B cell (primary cell): ENCODE measurements around the gene EIF1AD. TPM values are rescaled to one million over a fixed set of nuclear protein-coding genes. Genes with fewer than 3 reads are reported as not detected.

Experiments
- ATAC-seq: fragments of 200-7000 bp; cut with Tn5 transposase; one replicate; pipeline ENCODE4 v1.10.0; 2021; ENCODE audit warnings: low read depth, mild to moderate bottlenecking, moderate number of reproducible peaks, moderate library complexity
- CTCF ChIA-PET: fragments of 350-600 bp; sonication (Branson Sonifier 250); formaldehyde crosslinking; loops from one replicate; lab custom pipeline; 2021; ENCODE audit warnings: antibody characterized with exemption, inconsistent platforms; lab: Charles Lee
- POLR2A ChIA-PET: fragments of 350-600 bp; sonication (Branson Sonifier 250); formaldehyde crosslinking; loops from one replicate; lab custom pipeline; 2021; ENCODE audit warnings: antibody characterized with exemption; lab: Charles Lee
- DNase-seq: peaks from one replicate; pipeline ENCODE4 v3.0.0; 2013
- H2AFZ ChIP-seq: 2 replicates; pipeline ENCODE4 v1.6.1; 2012; ENCODE audit warnings: mild to moderate bottlenecking, low read depth, low read length; ENCODE audit not compliant: insufficient read depth, poor library complexity, severe bottlenecking
- H3K27ac ChIP-seq, 2 donors: 1 replicate in 1 of 2; 2 replicates in 1 of 2; pipeline ENCODE4 v1.5.1; 2012 to 2013; ENCODE audit warnings: low read length in 2 of 2, mild to moderate bottlenecking in 2 of 2, moderate library complexity in 1 of 2
- H3K27me3 ChIP-seq, 4 experiments: fragments of 200-600 bp in 1 of 4; sonication (generic) in 1 of 4; replicated peaks in 1 of 4; 1 replicate in 2 of 4; 2 replicates in 2 of 4; pipeline versions ENCODE4 v1.6.1 to v1.7.0; 2013 to 2016; ENCODE audit warnings: low read length in 3 of 4, mild to moderate bottlenecking in 2 of 4, mixed read lengths in 1 of 4, moderate library complexity in 1 of 4; ENCODE audit not compliant: insufficient read depth in 4 of 4, control insufficient read depth in 3 of 4; ENCODE audit errors: control extremely low read depth in 1 of 4
- H3K36me3 ChIP-seq, 2 experiments: replicated peaks in 1 of 2; 1 replicate in 1 of 2; 2 replicates in 1 of 2; pipeline versions ENCODE4 v1.6.1 to v1.7.1; 2013; ENCODE audit warnings: low read length in 1 of 2; ENCODE audit not compliant: insufficient read depth in 2 of 2, control insufficient read depth in 1 of 2; ENCODE audit errors: control extremely low read depth in 1 of 2, extremely low read depth in 1 of 2
- H3K4me1 ChIP-seq, 2 donors: fragments of 200-600 bp in 1 of 2; sonication (generic) in 1 of 2; 1 replicate in 1 of 2; 2 replicates in 1 of 2; pipeline versions ENCODE4 v1.5.1 to v1.6.1; 2013 to 2017; ENCODE audit warnings: low read length in 2 of 2; ENCODE audit not compliant: control insufficient read depth in 2 of 2, insufficient read depth in 2 of 2
- H3K4me2 ChIP-seq: replicated peaks from 2 replicates; pipeline ENCODE3; 2012; ENCODE audit warnings: mild to moderate bottlenecking, low read depth, low read length; ENCODE audit not compliant: poor library complexity, severe bottlenecking
- H3K4me3 ChIP-seq, 5 experiments: fragments of 200-600 bp in 1 of 5; sonication (generic) in 1 of 5; 1 replicate in 3 of 5; 2 replicates in 2 of 5; pipeline versions ENCODE4 v1.5.1 to v1.7.0; 2011 to 2016; ENCODE audit warnings: low read length in 4 of 5, mild to moderate bottlenecking in 4 of 5, low read depth in 2 of 5, control low read depth in 1 of 5, moderate library complexity in 1 of 5; ENCODE audit not compliant: insufficient read depth in 1 of 5; ENCODE audit errors: control extremely low read depth in 1 of 5, extremely low read depth in 1 of 5
- H3K79me2 ChIP-seq: fragments of 200-600 bp; sonication (generic); one replicate; pipeline ENCODE4 v1.6.0; 2016; ENCODE audit warnings: low read length; ENCODE audit not compliant: control insufficient read depth, insufficient read depth
- H3K9ac ChIP-seq: fragments of 200-600 bp; sonication (generic); 2 replicates; pipeline ENCODE4 v1.6.1; 2017; ENCODE audit warnings: mild to moderate bottlenecking, low read length, moderate library complexity
- H3K9me3 ChIP-seq, 3 donors: one replicate each; pipeline versions ENCODE4 v1.6.1 to v1.7.1; 2013; ENCODE audit warnings: low read length in 2 of 3; ENCODE audit not compliant: control insufficient read depth in 2 of 3, insufficient read depth in 1 of 3; ENCODE audit errors: control extremely low read depth in 1 of 3
- H4K20me1 ChIP-seq: 2 replicates; pipeline ENCODE4 v1.6.0; 2012; ENCODE audit warnings: mild to moderate bottlenecking, low read length; ENCODE audit not compliant: insufficient read depth, control insufficient read depth, poor library complexity, severe bottlenecking
- H3K27ac Mint-ChIP-seq: one replicate; pipeline ENCODE4 v1.8.0; 2021; ENCODE audit warnings: mixed read lengths
- H3K27me3 Mint-ChIP-seq: one replicate; pipeline ENCODE4 v1.8.0; 2021; ENCODE audit warnings: mixed read lengths
- H3K4me1 Mint-ChIP-seq: one replicate; pipeline ENCODE4 v1.8.0; 2021; ENCODE audit warnings: mixed read lengths
- H3K4me3 Mint-ChIP-seq: one replicate; pipeline ENCODE4 v1.8.0; 2021; ENCODE audit warnings: mixed read lengths
- H3K9me3 Mint-ChIP-seq: one replicate; pipeline ENCODE4 v1.8.0; 2022; ENCODE audit warnings: mixed read lengths; ENCODE audit not compliant: insufficient read depth
- EZH2 ChIP-seq: IDR thresholded peaks from 2 replicates; pipeline ENCODE4 v1.6.1; 2012; ENCODE audit warnings: borderline replicate concordance, low read depth, mild to moderate bottlenecking, moderate library complexity, low read length; ENCODE audit not compliant: insufficient read depth, poor library complexity, severe bottlenecking
- WGBS: methylation state at CpG from one replicate; pipeline ENCODE4 v1.1.5; 2013; ENCODE audit warnings: missing lambda C conversion rate; ENCODE audit not compliant: insufficient coverage; 5-methylcytosine and 5-hydroxymethylcytosine counted together
- intact Hi-C: fragments of 100-400 bp; cut with micrococcal nuclease; formaldehyde crosslinking; loops from one replicate; pipeline ENCODE4 v1.10.0; 2022
- polyA plus RNA-seq: library from polyadenylated mRNA; depleted of rRNA; stranded (reverse); fragments of >200 nt; gene quantifications from 2 replicates; pipeline ENCODE4 v1.2.3, GENCODE V29; 2012
- total RNA-seq, 2 donors: library from RNA; stranded (reverse); fragments of 120-200 nt in 1 of 2; gene quantifications; 1 replicate in 1 of 2; 2 replicates in 1 of 2; pipeline versions ENCODE4 v1.2.3 to v1.2.4, GENCODE V29; 2013 to 2022
- TF ChIP-seq, protein P1 (sequence below): fragments of 200-600 bp; IDR thresholded peaks from one replicate; pipeline ENCODE4 v1.8.0; 2022; ENCODE audit warnings: antibody characterized with exemption, mild to moderate bottlenecking

EIF1AD gene
- total and polyA plus RNA-seq, 2 donors (not counting 1 experiment from before 2014, with no cell fraction given) = 56.9 to 65.2 TPM

DNA sequence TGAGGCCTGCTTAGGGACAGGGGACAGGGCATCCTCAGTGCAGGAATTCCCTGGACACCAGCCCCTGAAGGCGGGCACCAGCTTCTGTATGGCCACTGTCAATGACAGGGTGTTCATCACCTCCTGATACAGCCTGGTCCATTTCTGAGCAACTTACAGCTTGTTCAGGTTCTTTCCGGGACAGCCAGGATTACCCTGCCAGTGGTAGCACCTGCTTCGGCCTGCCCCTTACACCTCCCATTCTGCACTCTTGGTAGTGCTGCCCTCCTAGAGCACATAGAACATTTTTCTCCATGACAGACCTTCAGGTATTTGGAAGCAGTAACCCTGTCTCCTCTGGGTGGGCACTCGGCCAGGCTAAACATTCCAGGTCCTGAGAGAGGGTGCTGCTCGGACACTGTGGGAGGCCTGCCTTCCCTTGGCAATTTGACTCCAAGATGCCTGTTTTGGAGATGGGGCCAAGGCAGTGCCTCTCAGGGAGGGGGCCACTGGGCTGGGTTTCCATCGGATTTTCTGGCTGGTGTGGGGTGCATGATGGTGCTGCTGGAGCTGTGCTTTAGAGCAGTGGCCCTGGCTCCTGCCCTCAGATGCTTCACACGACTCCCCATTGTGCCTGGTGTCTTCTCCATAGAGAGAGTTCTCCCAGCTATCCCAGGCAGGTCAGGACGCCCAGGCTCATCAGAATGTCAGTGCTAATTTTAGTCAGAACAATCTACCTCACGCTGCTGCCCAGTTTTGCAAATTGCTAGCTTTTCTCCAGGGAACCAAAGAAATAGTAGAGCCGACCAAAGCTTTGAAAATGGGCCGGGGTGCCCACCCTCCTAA is 45.8 kb upstream of the EIF1AD start:
- H3K9me3 Mint-ChIP-seq = no peaks in the 10 kb centered on the region
- no peak overlapping the region for H3K27ac Mint-ChIP-seq
- no peak for TF ChIP-seq EZH2
- TF ChIP-seq, protein P1, sequence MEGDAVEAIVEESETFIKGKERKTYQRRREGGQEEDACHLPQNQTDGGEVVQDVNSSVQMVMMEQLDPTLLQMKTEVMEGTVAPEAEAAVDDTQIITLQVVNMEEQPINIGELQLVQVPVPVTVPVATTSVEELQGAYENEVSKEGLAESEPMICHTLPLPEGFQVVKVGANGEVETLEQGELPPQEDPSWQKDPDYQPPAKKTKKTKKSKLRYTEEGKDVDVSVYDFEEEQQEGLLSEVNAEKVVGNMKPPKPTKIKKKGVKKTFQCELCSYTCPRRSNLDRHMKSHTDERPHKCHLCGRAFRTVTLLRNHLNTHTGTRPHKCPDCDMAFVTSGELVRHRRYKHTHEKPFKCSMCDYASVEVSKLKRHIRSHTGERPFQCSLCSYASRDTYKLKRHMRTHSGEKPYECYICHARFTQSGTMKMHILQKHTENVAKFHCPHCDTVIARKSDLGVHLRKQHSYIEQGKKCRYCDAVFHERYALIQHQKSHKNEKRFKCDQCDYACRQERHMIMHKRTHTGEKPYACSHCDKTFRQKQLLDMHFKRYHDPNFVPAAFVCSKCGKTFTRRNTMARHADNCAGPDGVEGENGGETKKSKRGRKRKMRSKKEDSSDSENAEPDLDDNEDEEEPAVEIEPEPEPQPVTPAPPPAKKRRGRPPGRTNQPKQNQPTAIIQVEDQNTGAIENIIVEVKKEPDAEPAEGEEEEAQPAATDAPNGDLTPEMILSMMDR = no peak
- H4K20me1 ChIP-seq = peaks cover 2% of the 10 kb centered on the region
- H2AFZ ChIP-seq = no peak overlapping the region
- peaks cover 29% of the 10 kb centered on the region for H3K4me1 Mint-ChIP-seq
- 95% methylated on average over 11 of the region's 11 CpGs for WGBS
- H3K27me3 Mint-ChIP-seq = peaks cover 12% of the 10 kb centered on the region
- H3K9ac ChIP-seq = no peak overlapping the region
- intact Hi-C loops = no loop called here
- no peak overlapping the region for H3K27ac ChIP-seq
- H3K4me3 Mint-ChIP-seq = no peak overlapping the region
- ATAC-seq (no peak), DNase-seq (no peak)
- H3K4me1 ChIP-seq = peaks cover 18 to 27% of the 10 kb centered on the region in 2 donors
- no peak overlapping the region for H3K4me2 ChIP-seq
- ChIA-PET POLR2A (no interaction called here), CTCF (interaction anchor here (0.6 to 5.2 kb wide), 3 partner anchors 19 to 138 kb away, joined by 3 to 34 read pairs (median 6); no protein-coding TSS in a partner anchor)
- H3K9me3 ChIP-seq = no peaks in the 10 kb centered on the region
- peaks cover 0 to 35% (median 5%) of the 10 kb centered on the region in 4 experiments for H3K27me3 ChIP-seq
- H3K79me2 ChIP-seq = peaks cover 34% of the 10 kb centered on the region
- H3K4me3 ChIP-seq = no peak overlapping the region
- H3K36me3 ChIP-seq = no peaks in the 10 kb centered on the region

DNA sequence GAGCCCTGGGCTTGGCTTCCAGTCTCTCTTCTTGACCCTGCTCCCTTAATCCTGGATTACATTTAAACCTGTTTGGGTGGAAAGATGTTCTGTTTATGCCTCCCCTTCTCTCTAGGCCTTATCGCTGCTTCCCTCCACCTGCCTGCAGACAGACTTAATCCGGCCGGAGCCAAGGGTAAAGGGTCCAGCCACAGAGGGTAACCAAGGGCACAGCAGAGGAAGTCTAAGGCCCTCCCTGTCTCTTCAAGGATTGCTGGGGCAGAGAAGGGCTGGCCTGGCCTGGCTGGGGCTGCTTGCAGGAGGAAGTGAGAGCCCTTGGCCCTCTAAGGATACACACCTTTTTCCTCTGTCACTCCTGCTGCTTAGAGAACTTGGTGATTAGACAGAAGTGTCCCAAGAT is 44.9 kb upstream of the EIF1AD start:
- TF ChIP-seq EZH2 = no peak
- TF ChIP-seq, protein P1 = no peak
- intact Hi-C loops = no loop called here

More for the DNA sequence above, 44.9 kb upstream of the EIF1AD start:
- ChIA-PET POLR2A (interaction anchor here (0.6 kb wide), 1 partner anchor 216 kb away, joined by 3 read pairs; no protein-coding TSS in a partner anchor), CTCF (interaction anchor here (1.3 to 5.2 kb wide), 3 partner anchors 20 to 87 kb away, joined by 6 to 34 read pairs (median 8); no protein-coding TSS in a partner anchor)
- 87% methylated on average over 2 of the region's 3 CpGs for WGBS
- no peak overlapping the region for H3K4me2 ChIP-seq
- Mint-ChIP-seq H3K27me3 (peaks cover 12% of the 10 kb centered on the region), H3K9me3 (no peaks in the 10 kb centered on the region), H3K4me3 (no peak overlapping the region), H3K4me1 (peaks cover 23% of the 10 kb centered on the region), H3K27ac (no peak overlapping the region)
- H2AFZ ChIP-seq = no peak overlapping the region
- H3K9me3 ChIP-seq = no peaks in the 10 kb centered on the region
- H3K27me3 ChIP-seq = peaks cover 0 to 35% (median 5%) of the 10 kb centered on the region in 4 experiments
- DNase-seq (no peak), ATAC-seq (no peak)
- no peak overlapping the region for H3K4me3 ChIP-seq
- H3K9ac ChIP-seq = no peak overlapping the region
- no peaks in the 10 kb centered on the region for H3K36me3 ChIP-seq
- H3K4me1 ChIP-seq = peaks cover 17 to 25% of the 10 kb centered on the region in 2 donors
- peaks cover 28% of the 10 kb centered on the region for H3K79me2 ChIP-seq
- H4K20me1 ChIP-seq = no peaks in the 10 kb centered on the region
- H3K27ac ChIP-seq = no peak overlapping the region
